GM03348 (cell line): ENCODE measurements around the gene SLC51B.
"Not testable (repeated sequence)": the region's sequence is repeated elsewhere in the genome, so short reads cannot be mapped to it uniquely, and the experiment has no call there.

ENCODE experiments used
- DNase-seq: peaks from one replicate; pipeline ENCODE4 v3.0.0; 2012; ENCODE audit warnings: low spot score

The SLC51B gene

GRCh38 chr15:65084500-65085206 lies 39.5 kb downstream of the SLC51B start:
- no peak for DNase-seq

- no peak for DNase-seq
Observed at GRCh38 chr15:65085207-65085753, 40.1 kb downstream of the SLC51B start.

GRCh38 chr15:65085990-65086679 lies 40.9 kb downstream of the SLC51B start:
- DNase-seq: peak; percentile 45

DNA sequence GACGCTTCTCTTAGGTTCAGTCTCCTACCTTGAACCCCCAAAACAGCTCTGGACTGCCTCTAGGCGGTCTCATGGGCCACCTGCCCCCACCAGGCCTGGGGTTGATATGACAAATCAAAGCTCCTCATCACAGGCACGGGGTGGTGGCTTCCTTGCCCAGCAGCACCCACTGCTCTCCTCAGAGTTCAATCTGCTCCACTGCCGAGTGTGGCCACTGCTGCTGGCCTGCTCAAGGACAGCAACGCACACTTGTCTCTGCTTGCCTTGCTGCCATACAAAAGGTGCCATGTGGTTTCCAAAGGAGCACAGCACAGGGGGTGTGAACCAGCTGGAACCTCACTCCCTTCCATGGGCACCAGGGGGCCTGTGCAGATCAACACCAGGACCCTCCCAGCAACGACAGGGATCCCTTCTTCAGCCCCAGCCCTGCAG lies 41.5 kb downstream of the SLC51B start:
- no peak for DNase-seq

GRCh38 chr15:65087411-65087810 lies 42.2 kb downstream of the SLC51B start:
- DNase-seq: no peak

DNA sequence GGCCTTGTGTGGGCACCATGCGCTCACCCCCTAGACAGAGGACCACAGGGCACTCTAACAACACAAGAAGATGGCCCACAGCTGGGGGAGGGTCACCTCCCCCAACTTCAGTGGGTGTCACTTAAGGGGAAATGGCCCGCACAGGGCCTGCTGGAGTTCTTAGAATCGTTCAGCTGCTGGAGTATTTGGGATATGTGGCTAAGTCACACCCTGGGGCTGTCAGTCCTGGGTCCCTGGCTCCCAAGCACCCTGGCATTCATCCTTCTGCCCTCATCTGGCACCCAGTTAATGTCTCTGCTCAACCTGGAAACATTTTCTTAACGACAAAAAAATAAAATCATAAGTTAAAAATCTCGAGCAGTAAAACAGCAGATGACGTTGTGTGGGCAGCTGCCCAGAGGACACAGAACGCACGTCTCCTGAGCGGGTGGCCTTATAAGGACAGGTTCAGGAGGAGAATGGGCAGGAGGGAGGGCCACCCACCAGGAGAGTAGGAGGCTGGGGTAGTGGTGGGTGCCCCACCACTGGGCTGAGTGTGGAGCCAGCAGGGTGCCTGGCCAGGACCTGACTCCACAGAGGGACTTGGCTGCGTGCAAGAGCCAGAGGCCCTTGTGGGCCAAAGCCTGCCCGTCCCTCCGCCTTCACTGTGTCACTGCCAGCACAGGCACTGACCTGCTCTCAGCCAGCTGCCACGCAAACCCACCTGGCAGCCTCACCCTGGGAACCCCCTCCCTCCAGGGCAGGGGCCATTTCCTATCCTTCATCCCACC lies 42.9 kb downstream of the SLC51B start:
- DNase-seq: peak; percentile 30

DNA sequence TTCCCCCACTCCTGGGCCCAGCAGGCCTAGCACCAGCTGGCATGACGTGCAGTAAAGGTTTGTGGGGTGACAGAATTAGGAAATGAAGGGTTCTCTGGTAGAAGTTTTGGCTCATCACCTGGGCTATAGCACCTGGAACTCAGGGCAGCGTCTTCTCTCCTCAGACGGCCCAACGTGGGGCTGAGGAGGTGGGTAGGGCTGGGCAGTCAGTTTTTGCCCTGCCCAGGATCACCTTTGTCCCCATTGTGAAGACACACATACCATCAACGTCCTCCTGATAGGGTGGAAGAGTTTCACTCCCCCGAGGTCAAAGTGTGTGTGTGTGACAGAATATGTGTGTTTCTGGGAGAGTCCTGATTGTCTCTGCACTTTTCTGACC lies 43.4 kb downstream of the SLC51B start:
- DNase-seq: no peak

GRCh38 chr15:65089206-65089824 lies 44.1 kb downstream of the SLC51B start:
- no peak for DNase-seq

DNA sequence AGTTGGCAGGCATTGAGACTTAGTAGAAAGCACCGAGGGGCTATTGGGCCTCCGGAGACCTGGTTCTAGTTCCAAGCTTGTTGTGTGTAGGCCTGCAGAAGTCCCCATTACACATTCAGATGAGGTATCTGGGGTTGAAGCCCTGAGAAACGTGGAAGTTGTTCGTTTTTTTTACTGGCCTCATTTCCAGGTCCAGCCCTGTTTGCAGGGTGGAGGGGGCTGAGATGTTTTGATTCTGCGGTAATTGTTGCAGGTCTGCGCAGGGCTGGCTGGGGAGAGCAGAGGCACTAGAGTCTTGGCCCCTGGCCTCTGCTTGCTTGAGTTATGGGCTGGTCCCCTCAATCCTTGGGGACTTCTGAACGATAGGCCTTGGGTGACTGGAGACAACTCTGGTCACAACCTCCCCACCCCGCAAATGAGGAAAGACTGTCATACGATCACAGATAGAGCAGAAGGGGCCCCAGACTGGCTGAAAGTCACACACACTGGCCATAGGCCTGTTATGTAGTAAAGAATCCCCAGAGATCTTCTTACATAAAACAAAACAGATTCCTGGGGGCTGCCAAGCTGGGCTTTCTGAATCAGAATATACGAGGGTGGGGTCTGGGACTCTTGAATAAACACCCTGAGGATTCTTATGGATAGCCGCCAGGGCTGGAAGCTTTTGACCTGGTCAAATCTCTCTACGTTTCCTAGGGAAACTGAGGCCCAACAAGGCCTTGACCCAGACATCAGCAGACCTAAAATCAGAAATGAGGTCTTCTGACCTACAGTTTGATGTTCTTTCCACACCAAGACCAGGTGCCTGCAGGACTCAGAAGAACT lies 47.0 kb downstream of the SLC51B start:
- DNase-seq: no peak

GRCh38 chr15:65092911-65093792 lies 48.0 kb downstream of the SLC51B start:
- DNase-seq: no peak

- DNase-seq: not testable (repeated sequence)
Observed at GRCh38 chr15:65093793-65094170, 48.6 kb downstream of the SLC51B start.

DNA sequence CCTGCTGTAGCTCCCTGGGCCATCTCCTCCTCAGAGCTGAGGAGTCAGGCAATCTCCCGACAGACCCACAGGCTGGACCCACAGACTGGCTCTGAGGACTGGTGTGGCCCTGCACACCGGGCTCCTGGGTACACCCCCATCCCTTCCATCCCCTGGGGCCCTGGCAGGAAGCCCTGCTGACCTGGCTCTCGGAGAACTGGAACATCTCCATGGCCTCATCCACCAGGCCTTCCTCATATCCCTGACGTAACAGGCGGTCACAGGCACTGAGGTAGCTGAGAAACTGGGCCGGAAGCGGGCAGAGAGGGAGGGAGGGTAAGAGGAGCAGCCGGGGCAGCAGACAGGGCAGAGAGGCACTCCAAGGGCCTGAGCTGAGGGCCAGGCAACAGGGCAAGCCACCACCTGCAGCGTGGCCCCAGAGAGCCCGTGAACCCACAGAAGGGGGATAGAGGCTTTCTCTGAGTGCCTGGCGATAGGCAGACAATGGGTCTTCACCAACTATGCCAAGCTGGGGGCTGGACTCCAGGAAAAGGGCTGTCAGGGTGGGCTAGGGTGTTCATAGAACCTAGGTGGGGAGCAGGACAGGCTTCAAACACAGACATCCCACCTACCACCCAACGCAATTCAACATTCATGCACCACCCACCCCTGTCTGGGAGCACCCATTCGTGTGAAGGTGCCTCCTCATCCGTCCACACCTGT lies 49.3 kb downstream of the SLC51B start:
- no peak for DNase-seq

GRCh38 chr15:65095011-65095746 lies 50.0 kb downstream of the SLC51B start:
- DNase-seq: no peak

DNA sequence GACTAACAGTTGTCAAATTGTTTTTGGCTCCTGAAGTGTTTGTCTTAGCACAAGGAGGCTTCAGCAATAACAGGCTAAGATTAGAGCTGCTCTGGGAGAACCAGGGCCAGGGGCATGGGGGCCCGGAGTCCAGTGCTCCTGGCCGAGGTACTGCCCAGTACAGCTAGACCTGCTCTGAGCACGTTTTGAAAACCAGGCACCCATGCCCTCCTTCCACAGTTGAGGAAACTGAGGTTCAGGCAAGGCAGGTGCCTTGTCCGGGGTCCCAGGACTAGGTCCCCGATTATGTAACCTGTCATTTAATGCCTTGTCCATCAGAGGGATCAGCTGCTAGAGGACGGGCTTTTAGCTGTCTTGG lies 50.5 kb downstream of the SLC51B start:
- no peak for DNase-seq

- DNase-seq: no peak
Observed at GRCh38 chr15:65096481-65097385, 51.5 kb downstream of the SLC51B start.

DNA sequence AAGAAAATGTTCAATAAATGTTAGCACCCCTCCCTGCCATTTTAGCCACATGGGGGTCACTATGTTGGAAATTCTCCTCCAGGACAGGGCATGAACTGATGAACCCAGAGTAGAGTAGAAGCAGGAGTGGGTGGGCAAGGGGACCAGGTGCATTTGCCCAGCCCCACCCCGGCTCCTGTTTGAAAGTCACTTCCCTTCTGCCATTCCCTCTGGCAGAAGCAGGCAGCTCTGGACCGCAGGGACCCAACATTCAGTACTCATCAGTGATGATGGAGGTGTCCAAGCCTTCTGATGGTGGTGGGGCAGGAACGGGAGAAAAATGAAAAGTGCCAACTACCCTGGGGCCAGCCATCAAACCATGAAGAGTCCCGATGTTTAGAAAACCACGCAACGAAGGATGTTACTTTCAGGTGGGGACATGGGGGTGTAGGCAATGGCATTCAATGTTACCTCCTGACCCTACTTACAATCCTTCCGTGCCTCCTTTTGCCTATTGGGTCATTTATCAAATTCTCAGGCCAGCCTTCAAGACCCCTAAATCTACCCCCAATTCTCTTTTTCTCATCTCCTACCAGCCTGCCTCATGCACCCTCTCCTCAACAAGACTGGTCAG lies 52.6 kb downstream of the SLC51B start:
- no peak for DNase-seq

- no peak for DNase-seq
Observed at GRCh38 chr15:65099336-65099735, 54.1 kb downstream of the SLC51B start.

DNA sequence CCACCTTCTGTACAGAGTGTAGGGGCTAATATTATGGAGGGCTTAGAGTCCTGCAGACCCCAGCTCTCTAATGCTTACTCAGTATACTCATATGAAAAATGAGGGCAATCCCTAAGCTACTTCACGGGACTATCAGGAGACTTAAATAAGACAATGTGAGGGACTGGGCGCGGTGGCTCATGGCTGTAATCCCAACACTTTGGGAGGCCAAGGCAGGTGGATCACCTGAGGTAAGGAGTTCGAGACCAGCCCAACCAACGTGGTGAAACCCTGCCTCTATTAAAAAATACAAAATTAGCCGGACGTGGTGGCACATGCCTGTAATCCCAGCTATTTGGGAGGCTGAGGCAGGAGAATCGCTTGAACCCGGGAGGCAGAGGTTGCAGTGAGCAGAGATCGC lies 54.6 kb downstream of the SLC51B start:
- DNase-seq: not testable (repeated sequence)
